HEK293 (cell line): ENCODE results near the gene FBXW10.
A peak's percentile ranks its signal among the peaks of the same experiment; 100 is the strongest.
"Not testable (repeated sequence)": the region's sequence is repeated elsewhere in the genome, so short reads cannot be mapped to it uniquely, and the experiment has no call there.

ENCODE experiments used
- CTCF ChIA-PET: fragments of 350-600 bp; formaldehyde crosslinking; extraction: SDS; loops from one replicate; lab custom pipeline; 2021; ENCODE audit warnings: antibody characterized with exemption; lab: Yijun Ruan, JAX
- POLR2A ChIA-PET: fragments of 300-600 bp; formaldehyde crosslinking; extraction: SDS; loops from one replicate; lab custom pipeline; 2020; ENCODE audit warnings: antibody characterized with exemption, inconsistent platforms; lab: Yijun Ruan, JAX
- H3K27ac ChIP-seq: fragments of 200-500 bp; sonication (Bioruptor generic); 2 replicates; pipeline ENCODE4 v1.5.1; 2014; ENCODE audit warnings: low read depth, low read length, control low read depth, inconsistent platforms; ENCODE audit errors: extremely low read depth
- H3K36me3 ChIP-seq, 2 experiments: fragments of 200-500 bp in 1 of 2; sonication (Bioruptor generic) in 1 of 2; 1 replicate in 1 of 2; 2 replicates in 1 of 2; pipeline ENCODE4 v1.5.1; 2014 to 2017; ENCODE audit warnings: inconsistent platforms in 2 of 2, low read length in 2 of 2; ENCODE audit not compliant: control insufficient read depth in 2 of 2, insufficient read depth in 1 of 2
- H3K4me1 ChIP-seq: fragments of 200-500 bp; sonication (Bioruptor generic); 2 replicates; pipeline ENCODE4 v1.5.1; 2014; ENCODE audit warnings: mild to moderate bottlenecking, low read length, inconsistent platforms; ENCODE audit not compliant: control insufficient read depth, insufficient read depth
- H3K4me3 ChIP-seq: 2 replicates; pipeline ENCODE4 v1.5.1; 2011; ENCODE audit warnings: low read depth, mild to moderate bottlenecking, control low read depth, low read length, moderate library complexity
- H3K9me3 ChIP-seq: fragments of 200-500 bp; sonication (Bioruptor generic); 2 replicates; pipeline ENCODE4 v1.5.1; 2014; ENCODE audit warnings: low read depth, low read length, inconsistent platforms; ENCODE audit not compliant: control insufficient read depth, insufficient read depth
- GLIS1 ChIP-seq: fragments of 450-650 bp; formaldehyde crosslinking; IDR thresholded peaks from 2 replicates; pipeline ENCODE4 v1.5.1; 2016; ENCODE audit warnings: missing biosample characterization, missing genetic modification characterization
- PRDM10 ChIP-seq: fragments of 450-650 bp; formaldehyde crosslinking; IDR thresholded peaks from 2 replicates; pipeline ENCODE4 v1.5.1; 2016; ENCODE audit warnings: missing biosample characterization, missing genetic modification characterization
- SCRT2 ChIP-seq: fragments of 450-650 bp; formaldehyde crosslinking; IDR thresholded peaks from 2 replicates; pipeline ENCODE4 v1.5.1; 2016; ENCODE audit warnings: missing biosample characterization, missing genetic modification characterization
- ZBTB17 ChIP-seq: fragments of 450-650 bp; formaldehyde crosslinking; IDR thresholded peaks from 2 replicates; pipeline ENCODE4 v1.5.1; 2016; ENCODE audit warnings: missing biosample characterization, missing genetic modification characterization
- ZBTB8A ChIP-seq: fragments of 450-650 bp; formaldehyde crosslinking; IDR thresholded peaks from 2 replicates; pipeline ENCODE4 v1.5.1; 2016; ENCODE audit warnings: missing biosample characterization, missing genetic modification characterization
- ZIC2 ChIP-seq: fragments of 450-650 bp; formaldehyde crosslinking; IDR thresholded peaks from 2 replicates; pipeline ENCODE4 v1.5.1; 2016; ENCODE audit warnings: missing biosample characterization, missing genetic modification characterization

Gene FBXW10

GRCh38 chr17:18718643-18719427, 25.0 kb upstream of the FBXW10 start:
- POLR2A ChIA-PET, H3K4me1 ChIP-seq, H3K4me3 ChIP-seq, H3K36me3 ChIP-seq, H3K27ac ChIP-seq, H3K9me3 ChIP-seq: not testable (repeated sequence)
- TF ChIP-seq GLIS1 (tag by site-specific recombination) (peak; percentile 75), ZIC2 (peak; percentile 66; the same call in 1 of the 2 replicates), SCRT2 (0 out of 2 replicates have a peak, but pooled peaks have one; percentile 22), ZBTB17 (0 out of 2 replicates have a peak, but pooled peaks have one; percentile 38)
- CTCF ChIA-PET: interaction anchor here (0.6 kb wide), 1 partner anchor 242 kb away, joined by 3 read pairs; no protein-coding TSS in a partner anchor

- H3K36me3 ChIP-seq, H3K27ac ChIP-seq: not testable (repeated sequence)
- CTCF ChIA-PET: interaction anchor here (0.6 kb wide), 1 partner anchor 242 kb away, joined by 3 read pairs; no protein-coding TSS in a partner anchor
Measured at GRCh38 chr17:18719428-18720110, 24.3 kb upstream of the FBXW10 start.

GRCh38 chr17:18721775-18722547, 21.9 kb upstream of the FBXW10 start:
- H3K9me3 ChIP-seq, H3K27ac ChIP-seq, H3K4me3 ChIP-seq, POLR2A ChIA-PET, CTCF ChIA-PET, H3K36me3 ChIP-seq, H3K4me1 ChIP-seq: not testable (repeated sequence)
- TF ChIP-seq ZBTB8A (tag by site-specific recombination): peak; percentile 58; the same call in 1 of the 2 replicates
- TF ChIP-seq GLIS1 (tag by site-specific recombination): peak; percentile 32; the same call in 1 of the 2 replicates
- TF ChIP-seq PRDM10 (tag by site-specific recombination): peak; percentile 77

More at GRCh38 chr17:18719428-18720110, 24.3 kb upstream of the FBXW10 start:
- H3K4me3 ChIP-seq, POLR2A ChIA-PET, H3K9me3 ChIP-seq, H3K4me1 ChIP-seq: not testable (repeated sequence)

- POLR2A ChIA-PET: not testable (repeated sequence)
Measured at GRCh38 chr17:18722612-18723011, 21.2 kb upstream of the FBXW10 start.

GRCh38 chr17:18723509-18723908, 20.3 kb upstream of the FBXW10 start:
- H3K9me3 ChIP-seq, H3K4me3 ChIP-seq, POLR2A ChIA-PET, H3K4me1 ChIP-seq, H3K36me3 ChIP-seq, H3K27ac ChIP-seq, CTCF ChIA-PET: not testable (repeated sequence)

More at GRCh38 chr17:18722612-18723011, 21.2 kb upstream of the FBXW10 start:
- H3K36me3 ChIP-seq, H3K4me3 ChIP-seq, H3K4me1 ChIP-seq, H3K9me3 ChIP-seq, H3K27ac ChIP-seq, CTCF ChIA-PET: not testable (repeated sequence)

GRCh38 chr17:18732438-18732837, 11.4 kb upstream of the FBXW10 start:
- H3K4me3 ChIP-seq, H3K27ac ChIP-seq, H3K9me3 ChIP-seq, H3K36me3 ChIP-seq, CTCF ChIA-PET, POLR2A ChIA-PET, H3K4me1 ChIP-seq: not testable (repeated sequence)

GRCh38 chr17:18733350-18733749, 10.5 kb upstream of the FBXW10 start:
- H3K4me3 ChIP-seq, H3K4me1 ChIP-seq, POLR2A ChIA-PET, H3K9me3 ChIP-seq, CTCF ChIA-PET, H3K36me3 ChIP-seq, H3K27ac ChIP-seq: not testable (repeated sequence)
